ENCODE data around the gene STIM1. TPM values are rescaled to one million over a fixed set of nuclear protein-coding genes. Genes with fewer than 3 reads are reported as not detected.

The STIM1 gene
- total RNA-seq, 1 experiment from 2014 or later: 15.2 TPM

DNA sequence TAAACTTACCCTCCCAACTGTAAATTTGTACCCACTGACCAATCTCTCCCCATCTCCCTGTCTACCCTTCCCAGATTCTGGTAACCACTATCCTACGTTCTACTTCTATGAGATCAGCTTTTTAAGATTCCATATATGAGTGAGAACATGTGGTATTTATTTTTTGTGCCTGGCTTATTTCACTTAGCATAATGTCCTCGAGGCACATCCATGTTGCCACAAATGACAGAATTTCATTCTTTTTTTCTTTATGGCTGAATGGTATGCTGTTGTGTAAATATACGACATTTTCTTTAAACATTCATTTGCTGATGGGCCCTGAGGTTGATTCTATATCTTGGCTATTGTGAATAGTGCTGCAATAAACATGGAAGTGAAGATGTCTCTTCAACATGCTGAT is 164.4 kb downstream of the STIM1 start:
- Histone ChIP-seq H4K91ac (ENCODE audit: insufficient read length, low read depth, low read length) (no peak overlapping the region), H3K4ac (ENCODE audit: low read depth, low read length) (no peak overlapping the region), H3K23ac (ENCODE audit: insufficient read length, low read depth, low read length) (no peak overlapping the region), H3K79me1 (ENCODE audit: insufficient read depth, low read depth, low read length, poor library complexity, severe bottlenecking) (no peaks in the 10 kb centered on the region), H3K27ac (ENCODE audit: insufficient read length, low read depth, low read length) (no peak overlapping the region), H2BK20ac (ENCODE audit: low read depth, low read length, poor library complexity, severe bottlenecking) (no peak overlapping the region), H3K18ac (ENCODE audit: insufficient read length, low read depth, low read length) (no peak overlapping the region), H2AFZ (ENCODE audit: low read length) (no peak overlapping the region), H3K4me2 (ENCODE audit: insufficient read depth, insufficient read length, low read length) (no peak overlapping the region), H2BK12ac (ENCODE audit: insufficient read length, low read depth, low read length) (no peak overlapping the region), H4K20me1 (ENCODE audit: control insufficient read depth, insufficient read depth, insufficient read length) (no peaks in the 10 kb centered on the region), H2AK5ac (ENCODE audit: insufficient read length, low read length) (no peak overlapping the region), H2BK120ac (ENCODE audit: low read depth, low read length, poor library complexity, severe bottlenecking) (no peak overlapping the region), H3K79me2 (ENCODE audit: insufficient read depth, low read length) (no peaks in the 10 kb centered on the region), H3K23me2 (ENCODE audit: insufficient read length, low read depth, low read length, poor library complexity, severe bottlenecking) (no peaks in the 10 kb centered on the region), H2BK5ac (ENCODE audit: insufficient read length, low read length) (no peak overlapping the region), H3K56ac (ENCODE audit: insufficient read length, low read depth, low read length) (no peak overlapping the region), H4K5ac (ENCODE audit: insufficient read length, low read depth, low read length) (no peak overlapping the region), H3T11ph (ENCODE audit: low read length) (no peak overlapping the region), H3K9me3 (ENCODE audit: control insufficient read depth, low read depth, low read length) (no peaks in the 10 kb centered on the region), H2BK15ac (ENCODE audit: low read depth, low read length) (no peak overlapping the region), H4K8ac (replicated peaks; ENCODE audit: insufficient read length, low read depth, low read length) (no peak overlapping the region), H3K27me3 (ENCODE audit: insufficient read depth, low read length) (no peaks in the 10 kb centered on the region), H3K14ac (ENCODE audit: insufficient read depth, low read length) (no peak overlapping the region), H3K4me1 (ENCODE audit: insufficient read depth, low read length) (no peaks in the 10 kb centered on the region), H3K9ac (ENCODE audit: extremely low read depth, insufficient read length, low read length) (no peak overlapping the region)
- Mint-ChIP-seq H3K4me3 (no peak overlapping the region), H3K27me3 (ENCODE audit: low read depth) (no peaks in the 10 kb centered on the region), H3K36me3 (ENCODE audit: insufficient read depth in 1 of 3, low read depth in 3 of 3) (no peaks in the 10 kb centered on the region), H3K9me3 (no peaks in the 10 kb centered on the region; a peak in 1 of 5 replicates), H3K4me1 (peaks cover 8 to 10% of the 10 kb centered on the region in 2 experiments), H3K27ac (no peak overlapping the region; a peak in 1 of 7 replicates)
- DNase-seq: no peak
- no CpG with 5 or more reads among the region's 3 CpGs for WGBS (ENCODE audit: extremely low coverage, insufficient read length, low lambda C conversion rate)
- TF ChIP-seq CTCF (conservative IDR thresholded peaks at IDR 0.05): no peak

Data from H9 (cell line).